Upper lobe of right lung (tissue), 1 donor: ENCODE results near the gene TMEM238L. TPM values are rescaled to one million over a fixed set of nuclear protein-coding genes. Genes with fewer than 3 reads are reported as not detected.

Experiments
- ATAC-seq: fragments of 200-7000 bp; cut with Tn5 transposase; one replicate; pipeline ENCODE4 v1.9.1; 2020; ENCODE audit warnings: mild to moderate bottlenecking, moderate library complexity
- DNase-seq: peaks from one replicate; pipeline ENCODE4 v3.0.0-alpha.2; 2020
- H3K27ac ChIP-seq: fragments of 200-600 bp; one replicate; pipeline ENCODE4 v1.8.0; 2022
- H3K27me3 ChIP-seq: fragments of 200-600 bp; one replicate; pipeline ENCODE4 v1.8.0; 2022; ENCODE audit warnings: mild to moderate bottlenecking
- H3K36me3 ChIP-seq: fragments of 200-600 bp; one replicate; pipeline ENCODE4 v1.8.0; 2022
- H3K4me1 ChIP-seq: fragments of 200-600 bp; one replicate; pipeline ENCODE4 v1.8.0; 2022
- H3K4me3 ChIP-seq: fragments of 200-600 bp; one replicate; pipeline ENCODE4 v1.8.0; 2022; ENCODE audit warnings: mild to moderate bottlenecking
- H3K9me3 ChIP-seq: fragments of 200-600 bp; one replicate; pipeline ENCODE4 v1.8.0; 2022
- CTCF ChIP-seq: fragments of 200-600 bp; IDR thresholded peaks from one replicate; pipeline ENCODE4 v1.8.0; 2022; ENCODE audit warnings: antibody characterized with exemption
- intact Hi-C: fragments of 100-400 bp; cut with DNase I; formaldehyde crosslinking; loops from one replicate; pipeline ENCODE4 v1.11.0; 2022
- total RNA-seq: library from RNA; stranded (reverse); fragmentation: NEBNext Ultra II Directional; extraction: Animal tissue kit (Norgen Biotek cat#: 25700); gene quantifications from one replicate; pipeline ENCODE4 v1.2.1, GENCODE V29; 2021
- donor health status: DM: no; HTN: yes; CAD: no; lungs with severe emphysema.

The TMEM238L gene
- total RNA-seq, 1 donor from 2014 or later = not detected

GRCh38 chr17:10842658-10843057 lies 38.8 kb upstream of the TMEM238L start:
- intact Hi-C loops = loop anchor here (10.0 kb wide), 1 partner anchor 108 kb away; the partner anchor contains the start of gene TMEM220
- Histone ChIP-seq H3K9me3 (no peaks in the 10 kb centered on the region), H3K27me3 (no peaks in the 10 kb centered on the region), H3K4me1 (peaks cover 4% of the 10 kb centered on the region), H3K27ac (no peak overlapping the region), H3K4me3 (no peak overlapping the region), H3K36me3 (no peaks in the 10 kb centered on the region)
- TF ChIP-seq CTCF = no peak
- ATAC-seq (no peak), DNase-seq (no peak)

DNA sequence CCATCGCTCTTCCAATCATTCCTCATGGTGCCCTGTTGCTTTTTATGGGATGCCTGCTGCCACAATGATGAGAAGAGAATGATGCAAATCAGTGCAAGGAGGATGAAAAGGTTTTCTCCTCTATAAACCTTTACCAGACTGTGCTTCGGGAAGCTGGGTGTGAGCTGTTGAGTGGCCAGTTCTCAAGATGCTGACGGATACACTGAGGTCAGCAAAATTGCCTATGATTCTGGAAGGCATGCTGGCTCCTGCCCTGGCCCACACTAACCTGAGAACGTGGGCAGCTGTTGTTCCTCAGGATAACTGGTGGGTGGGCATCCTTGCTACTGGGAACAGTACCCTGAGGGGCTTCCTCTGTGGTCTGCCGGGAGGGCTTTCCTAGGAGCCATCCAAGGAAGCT lies 34.8 kb upstream of the TMEM238L start:
- ATAC-seq = no peak
- no peak overlapping the region for H3K4me3 ChIP-seq
- intact Hi-C loops = loop anchor here (10.0 kb wide), 1 partner anchor 194 kb away; no protein-coding TSS in a partner anchor
- H3K36me3 ChIP-seq = no peaks in the 10 kb centered on the region
- H3K27me3 ChIP-seq = no peaks in the 10 kb centered on the region
- H3K27ac ChIP-seq = no peak overlapping the region
- DNase-seq = no peak
- no peak for TF ChIP-seq CTCF
- H3K4me1 ChIP-seq = no peaks in the 10 kb centered on the region
- H3K9me3 ChIP-seq = no peaks in the 10 kb centered on the region

DNA sequence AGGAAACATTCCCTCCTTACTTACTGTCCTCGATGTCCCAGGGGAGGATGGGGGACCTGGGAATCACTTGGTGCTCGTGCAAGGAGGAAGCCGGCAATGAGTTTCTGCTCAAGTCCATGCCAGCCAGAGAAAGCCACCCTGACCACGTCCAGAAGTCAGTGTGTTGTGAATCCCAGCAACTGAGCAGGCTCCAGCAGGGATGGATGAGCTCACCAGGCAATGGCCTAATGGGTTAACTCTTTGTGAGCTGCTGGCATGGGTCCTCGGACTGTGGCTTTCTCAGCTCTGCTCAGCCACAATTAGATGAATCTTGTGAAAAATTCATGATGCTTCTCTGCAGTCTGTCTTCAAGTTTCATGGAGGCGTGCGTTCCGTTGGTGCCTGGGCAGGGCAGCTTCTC lies 34.0 kb upstream of the TMEM238L start, which contains the start of gene PIRT:
Gene PIRT (minus strand): TSS at position 167 of the 400 bp plus-strand sequence. CDS start 12,442 bp downstream, outside the sequence.
- Histone ChIP-seq H3K27me3 (no peaks in the 10 kb centered on the region), H3K27ac (no peak within 1 kb of the TSS), H3K4me3 (no peak within 1 kb of the TSS), H3K4me1 (no peaks in the 10 kb centered on the region), H3K36me3 (no peaks in the 10 kb centered on the region), H3K9me3 (no peaks in the 10 kb centered on the region)
- ATAC-seq (no peak), DNase-seq (no peak)
- intact Hi-C loops = loop anchor here (10.0 kb wide), 1 partner anchor 193 kb away; no protein-coding TSS in a partner anchor
- no peak for TF ChIP-seq CTCF

DNA sequence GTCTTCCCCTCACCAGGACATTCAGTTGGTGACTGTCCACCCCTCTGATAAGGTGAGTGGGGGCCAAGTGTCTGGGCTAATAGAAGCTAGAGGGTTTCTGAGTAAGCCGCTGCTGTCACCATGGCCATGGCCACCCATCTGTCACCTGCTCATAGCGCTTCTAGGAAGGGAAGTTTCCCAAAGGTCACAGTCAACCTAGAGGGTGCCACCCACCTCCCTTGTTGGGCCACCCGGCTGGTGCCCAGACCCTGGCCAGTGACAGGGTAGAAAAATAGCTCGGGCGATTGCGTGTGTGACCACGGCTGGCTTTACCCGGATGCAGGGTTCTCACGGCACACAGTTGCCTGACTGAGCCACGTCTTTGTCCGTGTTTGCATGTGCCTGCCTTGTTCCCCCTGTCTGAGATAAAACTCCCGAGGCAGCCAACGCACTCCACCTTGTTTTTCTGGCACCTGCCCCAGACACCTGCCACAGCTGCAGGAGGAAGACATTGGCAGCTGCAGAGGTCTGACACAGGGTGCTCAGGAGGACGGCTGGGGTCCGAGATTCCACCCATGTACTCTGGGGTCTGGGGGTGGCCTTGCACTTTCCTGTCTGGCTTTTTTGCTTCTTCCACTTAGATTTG lies 33.2 kb upstream of the TMEM238L start:
- intact Hi-C loops = loop anchor here (10.0 kb wide), 1 partner anchor 192 kb away; no protein-coding TSS in a partner anchor

DNA sequence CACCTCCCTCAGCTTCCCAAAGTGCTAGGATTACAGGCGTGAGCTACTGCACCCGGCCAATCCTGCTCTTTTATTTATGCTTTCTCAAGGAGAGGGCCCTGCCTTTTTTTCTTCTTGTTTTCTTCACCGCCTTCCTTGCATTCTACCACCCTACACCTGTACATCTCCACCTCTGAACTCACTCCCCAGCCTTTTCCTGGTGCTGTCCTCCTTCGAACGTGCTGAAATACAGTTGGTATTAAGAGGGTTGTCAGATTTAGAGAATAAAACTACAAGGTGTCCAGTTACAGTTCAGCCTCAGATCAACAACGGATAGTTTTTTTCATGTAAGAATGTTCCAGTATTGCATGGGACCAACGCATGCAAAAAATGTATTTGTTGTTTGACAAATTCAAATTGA lies 32.2 kb upstream of the TMEM238L start:
- Histone ChIP-seq H3K4me1 (no peaks in the 10 kb centered on the region), H3K4me3 (no peak overlapping the region), H3K9me3 (no peaks in the 10 kb centered on the region), H3K36me3 (no peaks in the 10 kb centered on the region), H3K27ac (no peak overlapping the region), H3K27me3 (no peaks in the 10 kb centered on the region)
- DNase-seq (no peak), ATAC-seq (no peak)
- intact Hi-C loops = loop anchor here (10.0 kb wide), 1 partner anchor 191 kb away; no protein-coding TSS in a partner anchor
- TF ChIP-seq CTCF = no peak

More for the DNA sequence above, 33.2 kb upstream of the TMEM238L start:
- Histone ChIP-seq H3K9me3 (no peaks in the 10 kb centered on the region), H3K4me3 (no peak overlapping the region), H3K27ac (no peak overlapping the region), H3K4me1 (no peaks in the 10 kb centered on the region), H3K36me3 (no peaks in the 10 kb centered on the region), H3K27me3 (no peaks in the 10 kb centered on the region)
- no peak for DNase-seq
- TF ChIP-seq CTCF = no peak
- peak; percentile 13 for ATAC-seq
